Measurements from ENCODE around the gene TMEM163.

TMEM163 gene

DNA sequence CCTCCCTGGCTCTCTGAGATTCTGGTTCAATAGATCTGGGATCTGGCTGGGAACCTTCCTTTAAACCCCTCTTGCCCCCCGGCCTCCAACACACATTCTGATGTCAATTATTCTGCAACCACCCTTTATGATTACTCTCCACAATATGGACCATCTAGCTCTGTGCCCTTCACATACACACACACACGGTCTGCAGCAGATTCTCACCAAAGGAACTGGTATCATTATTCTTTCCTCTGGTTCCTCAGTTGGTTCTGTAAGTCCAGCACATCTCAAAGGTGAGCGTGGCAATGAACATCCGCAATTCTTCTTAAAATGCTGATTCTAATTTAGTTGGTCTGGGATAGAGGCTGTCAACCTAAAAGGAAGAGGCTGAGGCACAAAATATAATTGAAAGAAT lies 2.8 kb upstream of the TMEM163 start:
- FAIRE-seq = no peak

DNA sequence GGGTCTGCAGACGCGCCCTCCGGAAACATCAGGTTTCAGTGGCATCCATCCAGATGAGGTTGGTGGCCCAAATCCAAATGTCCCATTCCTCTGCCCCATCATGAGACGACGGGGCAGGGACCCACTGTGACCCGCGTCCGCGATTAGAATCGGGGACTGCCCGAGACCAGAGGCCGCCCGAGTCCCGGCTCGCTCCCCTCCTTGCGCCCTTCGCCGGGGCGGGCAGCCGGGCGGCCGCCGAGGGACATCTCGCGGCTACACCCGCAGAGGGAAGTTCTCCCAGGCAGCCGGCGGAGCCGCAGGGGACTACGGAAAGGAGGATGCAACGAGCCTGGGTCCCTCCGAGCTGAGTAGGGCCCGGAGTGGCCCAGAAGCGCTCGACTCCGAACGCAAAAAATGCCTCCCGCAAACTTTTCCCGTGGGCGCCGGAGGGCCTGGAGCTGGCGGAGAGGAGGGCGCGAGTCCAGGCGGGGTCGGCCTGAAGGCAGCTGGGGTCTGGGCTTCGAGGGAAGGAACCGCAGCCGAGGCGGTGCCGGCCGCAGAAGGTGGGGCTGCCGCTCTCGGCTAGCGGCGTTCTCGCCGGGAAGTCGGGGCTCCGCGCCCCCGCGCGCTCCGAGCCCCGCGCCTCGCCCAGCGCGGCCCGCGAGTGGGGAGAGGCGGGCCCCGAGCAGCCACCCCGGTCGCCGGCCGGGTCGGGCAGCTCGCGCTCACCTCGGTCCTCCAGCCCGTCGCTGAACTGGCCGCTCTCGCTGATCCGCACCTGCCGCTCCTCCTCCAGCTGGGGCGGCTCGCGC lies 580 bp downstream of the TMEM163 start:
- no peak for FAIRE-seq

- no peak for FAIRE-seq
Observed at GRCh38 chr2:134717286-134718022, 1.3 kb downstream of the TMEM163 start.

DNA sequence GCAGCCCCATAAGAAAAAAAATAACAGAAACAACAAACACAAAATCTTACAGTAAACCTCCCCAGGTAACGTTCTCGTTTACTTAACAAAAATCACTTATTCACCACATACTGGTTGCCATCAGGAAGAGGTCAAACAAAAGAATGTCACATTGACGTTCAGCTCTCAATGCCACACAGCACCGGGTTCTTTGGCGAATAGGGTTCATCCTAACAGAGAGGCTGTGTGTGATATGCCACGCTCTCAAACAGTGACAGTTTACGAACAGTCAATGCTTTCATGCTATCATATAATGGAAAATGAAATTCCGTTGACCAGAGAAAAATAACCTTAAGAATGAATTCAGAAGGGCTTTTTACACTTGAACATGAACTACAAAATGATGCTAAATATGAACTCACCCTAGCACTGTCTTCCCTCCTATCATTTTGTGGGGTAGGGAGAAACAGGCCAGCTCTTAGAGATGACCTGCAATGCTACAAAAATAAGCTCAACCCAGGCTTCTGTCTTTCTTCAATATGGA lies 2.0 kb downstream of the TMEM163 start:
- FAIRE-seq = no peak

DNA sequence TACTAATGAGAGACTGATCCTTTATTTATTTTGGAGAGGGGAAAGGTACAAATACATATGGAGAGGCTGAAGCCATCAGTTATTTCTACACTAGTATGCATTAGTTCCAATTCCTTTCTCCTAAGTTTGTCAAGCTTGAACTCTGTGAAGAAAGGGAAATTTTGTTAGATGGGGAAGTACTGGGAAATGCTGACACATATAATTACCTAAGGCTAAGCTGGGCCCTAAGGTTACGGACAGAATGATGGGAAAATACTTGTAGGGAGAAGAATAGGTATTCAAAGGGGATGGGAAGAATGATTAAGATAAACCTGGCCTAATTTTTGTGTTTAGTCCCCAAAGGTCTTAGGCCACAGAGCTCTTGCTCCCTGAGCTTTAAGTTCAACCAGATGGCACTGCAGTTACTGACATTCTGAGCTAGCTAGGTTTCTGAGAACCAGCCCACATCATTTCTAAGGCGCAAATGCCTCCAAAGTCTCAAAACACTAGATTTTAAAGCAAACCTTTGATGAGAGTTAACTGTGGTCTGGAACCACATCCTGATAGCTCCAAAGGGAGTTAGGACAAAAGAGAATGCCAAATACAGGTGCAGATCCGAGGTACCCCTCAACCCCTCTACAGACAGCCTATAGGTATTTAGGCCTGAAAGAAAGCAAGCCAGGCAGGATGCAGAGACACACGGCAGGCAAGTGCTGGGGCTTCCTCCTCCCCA lies 2.7 kb downstream of the TMEM163 start:
- FAIRE-seq = no peak

DNA sequence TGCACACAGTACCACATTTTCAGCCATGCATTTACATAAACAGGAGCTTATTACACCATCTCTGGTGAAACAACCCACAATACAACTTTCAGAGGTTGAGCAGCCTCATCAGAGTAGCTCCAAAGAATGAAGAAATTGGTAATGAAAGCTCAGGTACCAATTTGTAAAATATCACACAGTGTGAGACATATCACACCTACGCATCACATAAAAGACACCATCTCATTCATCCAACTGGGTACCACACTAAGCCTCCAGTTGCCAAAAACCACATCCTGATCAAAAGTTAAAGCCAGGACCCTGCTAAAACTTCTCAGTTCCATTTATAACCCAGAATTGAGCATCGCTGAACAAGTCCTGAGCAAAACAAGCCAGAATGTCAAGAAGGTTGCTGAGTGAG lies 4.6 kb downstream of the TMEM163 start:
- FAIRE-seq = no peak

GRCh38 chr2:134713606-134714005 lies 5.2 kb downstream of the TMEM163 start:
- FAIRE-seq = no peak

DNA sequence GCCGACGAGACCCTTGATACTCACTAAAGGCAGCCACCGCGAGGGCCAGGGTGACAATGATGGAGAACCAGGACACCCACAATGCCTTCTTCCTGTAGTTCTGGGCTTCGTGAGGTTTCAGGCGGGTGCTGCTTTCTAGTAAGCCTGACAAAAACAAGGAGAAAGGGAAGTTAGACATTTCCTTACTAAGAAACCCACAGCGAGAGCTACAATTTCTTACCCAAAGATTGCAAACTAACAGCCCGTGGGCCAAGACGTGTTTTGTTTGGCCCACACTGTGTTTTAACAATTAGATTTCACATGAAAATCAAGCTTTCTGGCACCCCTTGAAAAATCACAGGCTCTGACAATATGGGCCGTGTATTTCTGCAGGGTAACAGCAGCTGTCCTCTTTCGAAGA lies 5.6 kb downstream of the TMEM163 start:
- FAIRE-seq = no peak

DNA sequence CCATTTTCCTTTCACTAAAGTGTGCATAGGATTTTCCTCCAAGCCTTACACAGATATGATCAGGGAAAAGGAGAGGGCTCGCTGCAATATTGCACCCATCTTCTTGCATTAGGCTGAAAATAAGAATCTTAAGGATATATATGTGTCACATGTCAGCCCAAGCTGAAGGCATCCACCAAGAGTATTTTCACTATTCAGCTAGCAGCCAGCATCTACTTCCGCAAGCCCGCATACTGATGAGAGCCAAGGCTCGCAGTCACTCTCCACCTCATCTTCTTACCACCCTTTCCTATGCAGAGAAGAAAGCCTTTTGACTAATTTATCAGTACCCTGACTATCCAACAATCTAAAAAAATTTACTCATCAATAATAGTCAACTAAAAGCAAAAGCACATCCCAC lies 6.1 kb downstream of the TMEM163 start:
- FAIRE-seq = no peak

DNA sequence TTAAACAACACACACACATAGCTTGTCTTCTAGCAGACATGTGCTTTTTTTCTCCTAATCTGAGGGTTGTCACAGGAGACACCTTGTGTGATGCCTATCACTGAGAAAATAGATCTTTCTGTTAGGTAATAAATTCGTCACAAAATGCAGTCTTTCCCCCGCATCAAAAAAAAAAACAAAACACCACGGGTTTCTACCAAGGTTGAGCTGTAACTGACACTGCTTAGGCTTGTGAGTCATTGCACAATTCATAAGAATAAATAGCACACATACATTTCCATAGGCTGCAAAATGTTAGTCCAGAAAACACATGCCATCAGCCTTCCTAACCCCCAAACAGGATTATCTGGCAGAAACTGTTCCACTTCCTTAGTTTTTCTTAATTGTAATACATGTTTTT lies 6.5 kb downstream of the TMEM163 start:
- FAIRE-seq = no peak

DNA sequence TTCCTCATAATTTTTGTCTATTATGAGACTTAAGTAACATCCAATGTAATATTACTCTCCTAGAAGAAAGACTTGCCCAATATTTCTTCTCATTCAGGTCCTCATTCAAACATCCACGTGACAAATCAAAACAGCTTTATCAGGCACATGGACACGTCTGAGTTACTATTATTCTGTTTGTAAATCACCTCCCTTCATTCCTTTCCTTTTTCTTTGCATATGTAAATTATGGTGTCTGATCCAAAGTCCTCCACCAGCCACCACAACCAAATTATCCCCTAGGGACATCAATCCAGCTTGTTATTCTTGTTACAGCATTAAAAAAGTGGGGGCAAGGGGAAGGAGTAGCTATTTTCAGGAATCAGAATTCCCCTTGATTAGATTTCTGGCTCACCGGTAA lies 7.1 kb downstream of the TMEM163 start:
- FAIRE-seq = no peak

DNA sequence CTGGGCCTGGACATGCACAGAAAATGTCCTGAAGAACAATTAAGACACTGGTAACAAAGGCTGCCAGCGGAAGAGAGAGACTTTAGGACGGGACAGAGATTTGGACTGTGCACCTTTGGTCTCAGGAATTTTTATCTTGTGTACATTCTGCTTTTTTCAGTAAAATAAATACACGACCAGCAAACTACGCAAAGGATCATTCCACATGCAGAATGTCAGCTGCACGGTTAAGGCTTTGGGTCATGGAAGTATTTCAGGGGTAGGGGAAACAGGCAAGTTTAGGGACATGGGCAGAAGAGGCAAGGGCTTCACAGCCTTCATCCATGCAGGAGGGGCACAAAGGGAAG lies 11.5 kb downstream of the TMEM163 start:
- FAIRE-seq = no peak

DNA sequence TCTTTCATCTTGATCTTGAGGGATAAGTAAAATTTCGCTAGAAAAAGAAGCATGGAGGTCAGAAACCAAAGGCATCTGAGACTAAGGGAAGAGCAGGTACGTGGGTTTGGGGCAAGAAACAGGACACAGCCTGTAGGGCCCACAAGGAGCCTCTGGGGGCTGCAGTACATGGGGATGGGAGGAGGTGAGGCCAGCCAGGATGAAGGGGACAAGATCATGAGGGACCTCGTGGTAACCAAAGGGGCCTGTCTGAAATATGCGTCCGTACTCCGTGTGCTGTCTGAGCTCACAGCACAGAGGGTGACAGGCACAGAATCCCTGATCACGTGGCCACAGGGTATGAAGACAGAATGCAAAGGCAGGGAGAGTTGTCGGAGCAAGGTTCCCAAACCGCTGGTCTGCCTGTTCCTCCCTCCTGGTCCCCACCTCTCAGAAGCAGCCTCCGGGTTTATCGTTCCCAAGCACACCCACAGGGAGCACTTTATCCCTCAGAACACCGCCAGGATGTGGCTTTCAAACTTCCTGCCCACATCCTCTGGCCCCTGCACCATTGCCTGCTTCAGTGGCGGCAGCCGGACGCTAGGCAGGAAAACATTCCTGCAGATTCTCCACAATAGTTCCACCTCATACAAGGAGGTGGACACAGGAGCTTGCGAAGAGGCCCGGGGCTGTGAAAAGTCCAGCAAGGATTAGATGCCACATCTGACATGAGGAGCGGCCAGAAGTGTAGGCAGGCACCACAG lies 12.0 kb downstream of the TMEM163 start:
- FAIRE-seq = no peak

DNA sequence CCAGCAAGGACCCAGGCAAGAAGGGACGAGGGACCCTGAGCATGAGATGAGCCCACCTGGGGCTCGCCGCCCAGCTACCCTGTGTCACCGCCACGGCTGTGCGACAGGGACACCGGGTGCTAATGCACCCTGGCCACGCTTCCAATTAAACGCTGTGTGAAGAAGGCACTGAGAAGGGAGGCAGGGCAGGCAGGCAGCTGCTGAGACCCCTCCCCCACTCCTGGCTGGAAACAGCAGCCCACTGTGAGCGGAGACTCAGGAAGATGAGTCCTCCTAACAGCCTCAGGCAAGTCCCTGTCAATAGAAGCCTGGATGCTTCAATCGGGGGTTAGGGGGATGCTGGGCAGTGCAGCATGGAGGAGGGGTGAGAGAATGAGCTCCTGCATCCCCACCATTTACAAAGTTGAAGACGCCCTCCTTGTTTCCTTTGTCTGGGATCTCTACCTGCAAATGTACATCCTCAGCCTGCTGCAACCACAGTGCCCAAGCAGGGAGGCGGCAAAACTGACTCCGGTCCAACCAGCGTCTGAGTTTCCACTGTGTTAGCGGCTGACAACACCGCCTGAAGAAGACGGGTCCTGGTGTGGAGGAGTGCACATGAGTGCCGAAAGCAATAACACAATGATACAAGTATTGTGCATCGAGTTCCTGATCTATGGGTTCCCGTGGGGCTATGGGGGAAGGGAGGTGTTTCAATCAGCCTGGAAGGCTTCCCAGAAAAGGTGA lies 12.8 kb downstream of the TMEM163 start:
- no peak for FAIRE-seq

DNA sequence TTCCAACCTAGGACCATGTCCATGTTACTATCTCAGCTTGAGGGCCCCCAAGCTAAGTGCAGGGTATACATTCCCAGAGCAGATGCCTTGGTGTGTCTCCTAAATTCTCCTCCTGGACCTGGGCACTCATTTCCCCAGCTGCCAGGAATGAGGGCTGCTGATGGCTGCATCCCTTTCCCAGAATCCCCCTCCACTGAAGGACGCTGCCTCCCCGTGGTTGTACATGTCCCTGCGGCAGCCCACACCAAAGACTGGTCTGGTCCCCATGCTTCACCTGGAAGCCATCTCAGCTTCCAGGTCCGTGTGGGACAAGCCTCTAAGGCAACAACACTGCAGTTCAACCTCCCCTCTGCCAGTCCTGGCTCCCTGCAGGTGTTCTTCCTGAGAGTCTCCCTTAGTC lies 14.6 kb downstream of the TMEM163 start:
- no peak for FAIRE-seq

DNA sequence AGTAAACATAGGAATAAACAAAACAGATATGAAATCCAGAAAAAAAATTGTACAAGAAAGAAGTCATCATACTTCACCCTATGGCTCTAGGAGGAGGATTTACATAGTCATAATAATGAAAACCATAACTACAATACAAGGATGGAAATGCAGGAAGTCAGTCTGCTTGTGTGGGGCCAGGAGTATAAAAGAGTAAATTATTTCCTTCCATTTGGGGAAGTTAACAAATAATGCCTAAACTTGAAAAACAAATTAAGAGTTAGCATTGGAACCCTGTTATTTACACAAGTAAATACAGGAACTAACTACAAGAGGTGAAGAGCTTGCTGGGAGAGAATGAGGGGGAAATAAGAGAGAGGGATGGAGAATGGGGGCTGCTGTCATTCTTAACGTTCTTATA lies 15.4 kb downstream of the TMEM163 start:
- FAIRE-seq = no peak

DNA sequence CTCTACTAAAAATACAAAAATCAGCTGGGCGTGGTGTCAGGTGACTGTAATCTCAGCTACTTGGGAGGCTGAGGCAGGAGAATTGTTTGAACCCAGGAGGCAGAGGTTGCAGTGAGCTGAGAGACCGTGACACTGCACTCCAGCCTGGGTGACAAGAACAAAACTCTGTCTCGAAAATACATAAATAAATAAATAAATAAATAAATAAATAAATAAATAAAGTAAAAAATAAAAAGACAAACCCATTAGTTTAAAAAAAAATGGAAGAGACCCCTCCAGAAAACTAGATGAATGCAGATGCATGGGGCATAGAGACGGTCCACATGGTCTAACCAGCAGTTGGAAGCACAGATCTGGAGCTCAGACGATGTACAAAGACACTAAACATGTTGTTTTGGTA lies 18.1 kb downstream of the TMEM163 start:
- no peak for FAIRE-seq

GRCh38 chr2:134694411-134694810 lies 24.4 kb downstream of the TMEM163 start:
- FAIRE-seq = no peak

GRCh38 chr2:134693359-134694330 lies 25.2 kb downstream of the TMEM163 start:
- no peak for FAIRE-seq

DNA sequence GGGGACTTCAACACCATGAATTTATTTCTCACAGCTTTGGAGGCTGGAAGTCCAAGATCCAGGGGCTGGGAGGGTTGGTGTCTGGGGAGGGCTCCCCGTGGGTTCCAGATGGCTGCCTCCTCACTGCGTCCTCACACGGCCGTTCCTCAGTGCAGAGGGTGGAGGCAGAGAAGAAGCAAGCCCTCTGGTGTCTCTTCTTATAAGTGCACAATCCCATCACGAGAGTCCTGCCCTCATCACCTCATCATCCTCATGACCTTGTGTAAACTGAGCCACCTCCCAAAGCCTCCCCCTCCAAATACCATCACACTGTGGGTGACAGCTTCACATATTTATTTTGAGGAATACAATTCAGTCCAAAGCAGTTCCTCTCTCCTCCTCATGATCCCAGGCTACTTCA lies 26.3 kb downstream of the TMEM163 start:
- FAIRE-seq = no peak

DNA sequence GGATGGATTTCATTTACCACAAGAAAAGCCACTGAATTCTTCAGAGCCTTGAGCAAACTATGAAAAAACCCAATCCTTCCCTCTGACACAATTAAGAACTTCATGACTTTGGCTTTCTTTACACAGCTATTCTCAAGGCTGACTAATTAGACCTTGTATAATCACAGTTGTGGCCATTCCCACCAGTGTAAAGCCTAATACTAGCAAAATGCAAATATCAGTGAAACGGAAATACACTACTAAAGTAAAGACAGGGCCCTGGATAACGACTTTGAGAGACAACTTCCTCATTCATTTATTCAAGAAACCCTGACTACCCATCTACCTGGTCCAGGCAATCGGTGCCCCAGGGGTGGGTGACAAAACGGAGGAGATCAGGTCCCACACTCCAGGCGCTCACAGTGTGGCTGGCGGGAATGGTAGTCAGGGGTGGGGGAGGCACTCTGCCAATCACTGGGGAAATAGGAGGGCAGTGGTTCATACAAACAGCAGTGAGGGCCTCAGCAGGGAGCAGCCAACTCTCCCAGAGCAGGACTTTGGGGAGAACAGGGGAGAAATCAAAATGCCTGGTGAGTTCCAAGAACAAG lies 28.1 kb downstream of the TMEM163 start:
- no peak for FAIRE-seq
